ENCODE measurements around the gene OR2A5. TPM values are rescaled to one million over a fixed set of nuclear protein-coding genes. Genes with fewer than 3 reads are reported as not detected.
"Not testable (repeated sequence)": the region's sequence is repeated elsewhere in the genome, so short reads cannot be mapped to it uniquely, and the experiment has no call there.

OR2A5 gene
- total and polyA plus RNA-seq, 2 donors (not counting 1 experiment from before 2014, with no cell fraction given), result not detected

DNA sequence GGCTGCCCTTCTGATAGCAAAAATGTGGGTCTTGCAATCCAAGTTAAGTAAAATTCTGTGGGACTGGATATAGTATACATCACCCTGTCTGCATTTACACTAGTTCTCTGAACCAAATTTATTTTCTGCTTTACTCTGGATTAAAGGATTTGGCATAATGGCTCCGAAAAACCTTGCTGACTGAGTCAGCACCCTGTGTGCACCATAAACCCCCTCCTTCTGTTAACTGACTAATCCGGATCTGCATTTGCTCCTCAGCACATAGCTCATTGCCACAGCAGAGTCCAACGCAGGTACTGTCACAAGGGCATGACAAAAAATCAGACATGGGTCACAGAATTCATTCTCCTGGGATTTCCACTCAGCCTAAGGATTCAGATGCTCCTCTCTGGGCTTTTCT lies 1.3 kb downstream of the OR2A5 start:
- intact Hi-C loops (cut with micrococcal nuclease), result no loop called here

DNA sequence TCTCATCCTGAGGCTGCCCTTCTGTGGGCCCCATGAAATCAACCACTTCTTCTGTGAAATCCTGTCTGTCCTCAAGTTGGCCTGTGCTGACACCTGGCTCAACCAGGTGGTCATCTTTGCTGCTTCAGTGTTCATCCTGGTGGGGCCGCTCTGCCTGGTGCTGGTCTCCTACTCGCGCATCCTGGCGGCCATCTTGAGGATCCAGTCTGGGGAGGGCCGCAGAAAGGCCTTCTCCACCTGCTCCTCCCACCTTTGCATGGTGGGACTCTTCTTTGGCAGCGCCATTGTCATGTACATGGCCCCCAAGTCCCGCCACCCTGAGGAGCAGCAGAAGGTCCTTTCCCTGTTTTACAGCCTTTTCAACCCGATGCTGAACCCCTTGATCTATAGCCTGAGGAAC lies 2.1 kb downstream of the OR2A5 start:
- CTCF ChIA-PET; H3K79me2 ChIP-seq (ENCODE audit: control insufficient read depth, insufficient read depth, low read length); H2AFZ ChIP-seq (ENCODE audit: insufficient read depth, low read depth, low read length, poor library complexity, severe bottlenecking); H3K9ac ChIP-seq (ENCODE audit: low read length); DNase-seq; H3K4me3 Mint-ChIP-seq; H4K20me1 ChIP-seq (ENCODE audit: control insufficient read depth, insufficient read depth, low read length, poor library complexity, severe bottlenecking); POLR2A ChIA-PET; H3K4me1 Mint-ChIP-seq; H3K36me3 ChIP-seq (replicated peaks in 1 of 2; ENCODE audit: control extremely low read depth in 1 of 2, control insufficient read depth in 1 of 2, extremely low read depth in 1 of 2, insufficient read depth in 2 of 2, low read length in 1 of 2); H3K27ac ChIP-seq (ENCODE audit: low read length in 2 of 2); H3K4me1 ChIP-seq (ENCODE audit: control insufficient read depth in 2 of 2, insufficient read depth in 2 of 2, low read length in 2 of 2); ATAC-seq (ENCODE audit: low read depth); H3K27ac Mint-ChIP-seq; H3K9me3 Mint-ChIP-seq (ENCODE audit: insufficient read depth); H3K4me3 ChIP-seq (ENCODE audit: control extremely low read depth in 1 of 5, extremely low read depth in 1 of 5, insufficient read depth in 1 of 5, low read depth in 2 of 5, low read length in 4 of 5); H3K27me3 ChIP-seq (replicated peaks in 1 of 4; ENCODE audit: control extremely low read depth in 1 of 4, control insufficient read depth in 3 of 4, insufficient read depth in 4 of 4, low read length in 3 of 4); H3K9me3 ChIP-seq (ENCODE audit: control extremely low read depth in 1 of 3, control insufficient read depth in 2 of 3, insufficient read depth in 1 of 3, low read length in 2 of 3); H3K27me3 Mint-ChIP-seq; intact Hi-C loops (cut with micrococcal nuclease); H3K4me2 ChIP-seq (replicated peaks; ENCODE audit: low read depth, low read length, poor library complexity, severe bottlenecking): not testable (repeated sequence)
- 92% methylated on average over 5 of the region's 8 CpGs for WGBS (ENCODE audit: insufficient coverage)

More for the DNA sequence above, 1.3 kb downstream of the OR2A5 start:
- Histone ChIP-seq H3K36me3 (replicated peaks in 1 of 2; ENCODE audit: control extremely low read depth in 1 of 2, control insufficient read depth in 1 of 2, extremely low read depth in 1 of 2, insufficient read depth in 2 of 2, low read length in 1 of 2) (no peaks in the 10 kb centered on the region), H3K79me2 (ENCODE audit: control insufficient read depth, insufficient read depth, low read length) (no peaks in the 10 kb centered on the region), H4K20me1 (ENCODE audit: control insufficient read depth, insufficient read depth, low read length, poor library complexity, severe bottlenecking) (no peaks in the 10 kb centered on the region), H3K27me3 (replicated peaks in 1 of 4; ENCODE audit: control extremely low read depth in 1 of 4, control insufficient read depth in 3 of 4, insufficient read depth in 4 of 4, low read length in 3 of 4) (peaks cover 0 to 4% (median 0%) of the 10 kb centered on the region in 4 experiments), H3K27ac (ENCODE audit: low read length in 2 of 2) (no peak overlapping the region), H3K9me3 (ENCODE audit: control extremely low read depth in 1 of 3, control insufficient read depth in 2 of 3, insufficient read depth in 1 of 3, low read length in 2 of 3) (no peaks in the 10 kb centered on the region), H3K4me1 (ENCODE audit: control insufficient read depth in 2 of 2, insufficient read depth in 2 of 2, low read length in 2 of 2) (no peaks in the 10 kb centered on the region), H3K4me3 (ENCODE audit: control extremely low read depth in 1 of 5, extremely low read depth in 1 of 5, insufficient read depth in 1 of 5, low read depth in 2 of 5, low read length in 4 of 5) (no peak overlapping the region), H2AFZ (ENCODE audit: insufficient read depth, low read depth, low read length, poor library complexity, severe bottlenecking) (no peak overlapping the region), H3K4me2 (replicated peaks; ENCODE audit: low read depth, low read length, poor library complexity, severe bottlenecking) (no peak overlapping the region), H3K9ac (ENCODE audit: low read length) (no peak overlapping the region)
- POLR2A ChIA-PET, result no interaction called here
- CTCF ChIA-PET, result no interaction called here
- no peak overlapping the region for H3K4me3 Mint-ChIP-seq
- H3K9me3 Mint-ChIP-seq (ENCODE audit: insufficient read depth), result no peaks in the 10 kb centered on the region
- no peak for DNase-seq
- WGBS (ENCODE audit: insufficient coverage), result 93% methylated on average over 3 of the region's 3 CpGs
- ATAC-seq (ENCODE audit: low read depth), result no peak
- no peak overlapping the region for H3K27ac Mint-ChIP-seq
- H3K4me1 Mint-ChIP-seq, result no peaks in the 10 kb centered on the region
- peaks cover 6% of the 10 kb centered on the region for H3K27me3 Mint-ChIP-seq
- TF ChIP-seq, protein P1, sequence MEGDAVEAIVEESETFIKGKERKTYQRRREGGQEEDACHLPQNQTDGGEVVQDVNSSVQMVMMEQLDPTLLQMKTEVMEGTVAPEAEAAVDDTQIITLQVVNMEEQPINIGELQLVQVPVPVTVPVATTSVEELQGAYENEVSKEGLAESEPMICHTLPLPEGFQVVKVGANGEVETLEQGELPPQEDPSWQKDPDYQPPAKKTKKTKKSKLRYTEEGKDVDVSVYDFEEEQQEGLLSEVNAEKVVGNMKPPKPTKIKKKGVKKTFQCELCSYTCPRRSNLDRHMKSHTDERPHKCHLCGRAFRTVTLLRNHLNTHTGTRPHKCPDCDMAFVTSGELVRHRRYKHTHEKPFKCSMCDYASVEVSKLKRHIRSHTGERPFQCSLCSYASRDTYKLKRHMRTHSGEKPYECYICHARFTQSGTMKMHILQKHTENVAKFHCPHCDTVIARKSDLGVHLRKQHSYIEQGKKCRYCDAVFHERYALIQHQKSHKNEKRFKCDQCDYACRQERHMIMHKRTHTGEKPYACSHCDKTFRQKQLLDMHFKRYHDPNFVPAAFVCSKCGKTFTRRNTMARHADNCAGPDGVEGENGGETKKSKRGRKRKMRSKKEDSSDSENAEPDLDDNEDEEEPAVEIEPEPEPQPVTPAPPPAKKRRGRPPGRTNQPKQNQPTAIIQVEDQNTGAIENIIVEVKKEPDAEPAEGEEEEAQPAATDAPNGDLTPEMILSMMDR (IDR thresholded peaks at IDR 0.05), result no peak
- no peak for TF ChIP-seq EZH2 (IDR thresholded peaks at IDR 0.05; ENCODE audit: borderline replicate concordance, insufficient read depth, low read depth, low read length, poor library complexity, severe bottlenecking)
